ENCODE measurements around the gene SF3A1. TPM values are rescaled to one million over a fixed set of nuclear protein-coding genes. Genes with fewer than 3 reads are reported as not detected.

The SF3A1 gene
- total and polyA plus RNA-seq, 9 of the 15 experiments (the other 6 are each of a cell fraction or from before 2014, with no cell fraction given), result 6.7 to 228 (median 13.0) TPM

DNA sequence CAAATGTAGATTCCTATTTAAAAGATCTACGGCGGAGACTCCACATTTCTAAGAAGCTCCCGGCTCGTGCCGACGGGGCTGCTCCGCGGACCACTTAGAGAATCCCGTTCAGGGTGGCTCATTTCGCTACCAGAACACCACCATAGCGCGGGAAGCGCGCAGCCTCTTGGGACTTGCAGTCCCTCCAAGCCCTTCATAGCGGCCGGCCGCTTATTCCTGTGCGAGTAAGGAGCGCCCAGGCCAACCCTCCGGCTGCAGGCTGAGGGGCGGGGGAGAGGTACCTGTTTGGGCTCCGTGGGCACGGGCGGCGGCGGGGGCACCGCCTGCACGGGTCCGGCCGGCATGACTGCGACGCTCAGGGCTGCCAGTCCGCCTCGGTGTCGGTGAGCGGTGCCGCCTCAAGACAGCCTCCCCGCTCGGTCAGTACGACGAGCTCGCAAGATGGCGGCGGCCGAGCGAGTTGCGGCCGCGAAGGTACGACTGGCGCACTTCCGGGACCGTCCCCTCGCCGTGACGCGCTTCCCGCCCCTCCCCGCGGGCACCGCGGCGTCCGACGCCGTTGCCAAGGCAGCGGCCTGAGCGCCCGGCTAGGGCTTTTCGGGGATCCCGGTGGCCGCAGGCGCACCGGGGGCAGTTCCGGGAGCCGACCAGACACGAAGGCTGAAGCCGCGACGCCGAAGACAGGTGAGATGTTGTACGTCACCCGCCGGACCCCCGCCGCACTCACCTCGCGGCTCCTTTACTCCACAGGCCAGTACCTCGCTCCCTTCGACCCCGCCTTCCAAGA lies at the start of gene SF3A1, which contains the start of gene CCDC157 (continued):
- TF ChIP-seq PHF8 (IDR thresholded peaks at IDR 0.05; ENCODE audit: borderline replicate concordance, low read length) (peak; percentile 93; the same call in 1 of the 2 replicates), TRIM28 (IDR thresholded peaks at IDR 0.05) (no peak), RBM22 (IDR thresholded peaks at IDR 0.05; ENCODE audit: low read depth, low read length, poor library complexity, severe bottlenecking) (peak; percentile 86), EP400 (IDR thresholded peaks at IDR 0.05) (peak; percentile 91), MAFF (IDR thresholded peaks at IDR 0.05; ENCODE audit: low read length) (no peak), RBM14 (IDR thresholded peaks at IDR 0.05; ENCODE audit: borderline replicate concordance, insufficient read depth, low read depth, low read length) (no peak), TBP (optimal IDR thresholded peaks at IDR 0.05; ENCODE audit: low read depth, low read length) (no peak), RBM34 (IDR thresholded peaks at IDR 0.05; ENCODE audit: borderline replicate concordance, insufficient read depth, low read length) (no peak), U2AF2 (optimal IDR thresholded peaks at IDR 0.05; ENCODE audit: low read depth, low read length) (no peak), CBX5 (IDR thresholded peaks at IDR 0.05; ENCODE audit: borderline replicate concordance, low read depth) (no peak)
- TF ChIP-seq, protein P1, sequence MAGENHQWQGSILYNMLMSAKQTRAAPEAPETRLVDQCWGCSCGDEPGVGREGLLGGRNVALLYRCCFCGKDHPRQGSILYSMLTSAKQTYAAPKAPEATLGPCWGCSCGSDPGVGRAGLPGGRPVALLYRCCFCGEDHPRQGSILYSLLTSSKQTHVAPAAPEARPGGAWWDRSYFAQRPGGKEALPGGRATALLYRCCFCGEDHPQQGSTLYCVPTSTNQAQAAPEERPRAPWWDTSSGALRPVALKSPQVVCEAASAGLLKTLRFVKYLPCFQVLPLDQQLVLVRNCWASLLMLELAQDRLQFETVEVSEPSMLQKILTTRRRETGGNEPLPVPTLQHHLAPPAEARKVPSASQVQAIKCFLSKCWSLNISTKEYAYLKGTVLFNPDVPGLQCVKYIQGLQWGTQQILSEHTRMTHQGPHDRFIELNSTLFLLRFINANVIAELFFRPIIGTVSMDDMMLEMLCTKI (IDR thresholded peaks at IDR 0.05; ENCODE audit: partially characterized antibody), result no peak
- TF ChIP-seq, protein P2, sequence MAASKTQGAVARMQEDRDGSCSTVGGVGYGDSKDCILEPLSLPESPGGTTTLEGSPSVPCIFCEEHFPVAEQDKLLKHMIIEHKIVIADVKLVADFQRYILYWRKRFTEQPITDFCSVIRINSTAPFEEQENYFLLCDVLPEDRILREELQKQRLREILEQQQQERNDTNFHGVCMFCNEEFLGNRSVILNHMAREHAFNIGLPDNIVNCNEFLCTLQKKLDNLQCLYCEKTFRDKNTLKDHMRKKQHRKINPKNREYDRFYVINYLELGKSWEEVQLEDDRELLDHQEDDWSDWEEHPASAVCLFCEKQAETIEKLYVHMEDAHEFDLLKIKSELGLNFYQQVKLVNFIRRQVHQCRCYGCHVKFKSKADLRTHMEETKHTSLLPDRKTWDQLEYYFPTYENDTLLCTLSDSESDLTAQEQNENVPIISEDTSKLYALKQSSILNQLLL (CRISPR knock-in tag; IDR thresholded peaks at IDR 0.05; ENCODE audit: borderline replicate concordance), result no peak
- TF ChIP-seq, protein P3, sequence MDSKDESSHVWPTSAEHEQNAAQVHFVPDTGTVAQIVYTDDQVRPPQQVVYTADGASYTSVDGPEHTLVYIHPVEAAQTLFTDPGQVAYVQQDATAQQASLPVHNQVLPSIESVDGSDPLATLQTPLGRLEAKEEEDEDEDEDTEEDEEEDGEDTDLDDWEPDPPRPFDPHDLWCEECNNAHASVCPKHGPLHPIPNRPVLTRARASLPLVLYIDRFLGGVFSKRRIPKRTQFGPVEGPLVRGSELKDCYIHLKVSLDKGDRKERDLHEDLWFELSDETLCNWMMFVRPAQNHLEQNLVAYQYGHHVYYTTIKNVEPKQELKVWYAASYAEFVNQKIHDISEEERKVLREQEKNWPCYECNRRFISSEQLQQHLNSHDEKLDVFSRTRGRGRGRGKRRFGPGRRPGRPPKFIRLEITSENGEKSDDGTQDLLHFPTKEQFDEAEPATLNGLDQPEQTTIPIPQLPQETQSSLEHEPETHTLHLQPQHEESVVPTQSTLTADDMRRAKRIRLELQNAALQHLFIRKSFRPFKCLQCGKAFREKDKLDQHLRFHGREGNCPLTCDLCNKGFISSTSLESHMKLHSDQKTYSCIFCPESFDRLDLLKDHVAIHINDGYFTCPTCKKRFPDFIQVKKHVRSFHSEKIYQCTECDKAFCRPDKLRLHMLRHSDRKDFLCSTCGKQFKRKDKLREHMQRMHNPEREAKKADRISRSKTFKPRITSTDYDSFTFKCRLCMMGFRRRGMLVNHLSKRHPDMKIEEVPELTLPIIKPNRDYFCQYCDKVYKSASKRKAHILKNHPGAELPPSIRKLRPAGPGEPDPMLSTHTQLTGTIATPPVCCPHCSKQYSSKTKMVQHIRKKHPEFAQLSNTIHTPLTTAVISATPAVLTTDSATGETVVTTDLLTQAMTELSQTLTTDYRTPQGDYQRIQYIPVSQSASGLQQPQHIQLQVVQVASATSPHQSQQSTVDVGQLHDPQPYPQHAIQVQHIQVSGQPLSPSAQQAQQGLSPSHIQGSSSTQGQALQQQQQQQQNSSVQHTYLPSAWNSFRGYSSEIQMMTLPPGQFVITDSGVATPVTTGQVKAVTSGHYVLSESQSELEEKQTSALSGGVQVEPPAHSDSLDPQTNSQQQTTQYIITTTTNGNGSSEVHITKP (IDR thresholded peaks at IDR 0.05; ENCODE audit: partially characterized antibody), result no peak
- TF ChIP-seq, protein P4, sequence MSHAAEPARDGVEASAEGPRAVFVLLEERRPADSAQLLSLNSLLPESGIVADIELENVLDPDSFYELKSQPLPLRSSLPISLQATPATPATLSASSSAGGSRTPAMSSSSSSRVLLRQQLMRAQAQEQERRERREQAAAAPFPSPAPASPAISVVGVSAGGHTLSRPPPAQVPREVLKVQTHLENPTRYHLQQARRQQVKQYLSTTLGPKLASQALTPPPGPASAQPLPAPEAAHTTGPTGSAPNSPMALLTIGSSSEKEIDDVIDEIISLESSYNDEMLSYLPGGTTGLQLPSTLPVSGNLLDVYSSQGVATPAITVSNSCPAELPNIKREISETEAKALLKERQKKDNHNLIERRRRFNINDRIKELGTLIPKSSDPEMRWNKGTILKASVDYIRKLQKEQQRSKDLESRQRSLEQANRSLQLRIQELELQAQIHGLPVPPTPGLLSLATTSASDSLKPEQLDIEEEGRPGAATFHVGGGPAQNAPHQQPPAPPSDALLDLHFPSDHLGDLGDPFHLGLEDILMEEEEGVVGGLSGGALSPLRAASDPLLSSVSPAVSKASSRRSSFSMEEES (CRISPR knock-in tag; IDR thresholded peaks at IDR 0.05), result no peak
- TF ChIP-seq, protein P5, sequence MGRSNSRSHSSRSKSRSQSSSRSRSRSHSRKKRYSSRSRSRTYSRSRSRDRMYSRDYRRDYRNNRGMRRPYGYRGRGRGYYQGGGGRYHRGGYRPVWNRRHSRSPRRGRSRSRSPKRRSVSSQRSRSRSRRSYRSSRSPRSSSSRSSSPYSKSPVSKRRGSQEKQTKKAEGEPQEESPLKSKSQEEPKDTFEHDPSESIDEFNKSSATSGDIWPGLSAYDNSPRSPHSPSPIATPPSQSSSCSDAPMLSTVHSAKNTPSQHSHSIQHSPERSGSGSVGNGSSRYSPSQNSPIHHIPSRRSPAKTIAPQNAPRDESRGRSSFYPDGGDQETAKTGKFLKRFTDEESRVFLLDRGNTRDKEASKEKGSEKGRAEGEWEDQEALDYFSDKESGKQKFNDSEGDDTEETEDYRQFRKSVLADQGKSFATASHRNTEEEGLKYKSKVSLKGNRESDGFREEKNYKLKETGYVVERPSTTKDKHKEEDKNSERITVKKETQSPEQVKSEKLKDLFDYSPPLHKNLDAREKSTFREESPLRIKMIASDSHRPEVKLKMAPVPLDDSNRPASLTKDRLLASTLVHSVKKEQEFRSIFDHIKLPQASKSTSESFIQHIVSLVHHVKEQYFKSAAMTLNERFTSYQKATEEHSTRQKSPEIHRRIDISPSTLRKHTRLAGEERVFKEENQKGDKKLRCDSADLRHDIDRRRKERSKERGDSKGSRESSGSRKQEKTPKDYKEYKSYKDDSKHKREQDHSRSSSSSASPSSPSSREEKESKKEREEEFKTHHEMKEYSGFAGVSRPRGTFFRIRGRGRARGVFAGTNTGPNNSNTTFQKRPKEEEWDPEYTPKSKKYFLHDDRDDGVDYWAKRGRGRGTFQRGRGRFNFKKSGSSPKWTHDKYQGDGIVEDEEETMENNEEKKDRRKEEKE (IDR thresholded peaks at IDR 0.05; ENCODE audit: borderline replicate concordance in 1 of 2, control insufficient read depth in 1 of 2, low read depth in 2 of 2, low read length in 1 of 2), result no peak

All from K562 (cell line).